Stimulated activated CD8-positive, alpha-beta memory T cell treated with anti-CD3 and anti-CD28 coated beads, Interleukin-2, amount 100 ng/mL, for 1 hour (primary cell): ENCODE measurements around the gene FKBP2.
A peak's percentile ranks its signal among the peaks of the same experiment; 100 is the strongest.

Source experiments
- DNase-seq, 2 donors: peaks; one replicate each; pipeline ENCODE4 v3.0.0-alpha.2; 2020; ENCODE audit warnings: low read depth in 2 of 2

FKBP2 gene

DNA sequence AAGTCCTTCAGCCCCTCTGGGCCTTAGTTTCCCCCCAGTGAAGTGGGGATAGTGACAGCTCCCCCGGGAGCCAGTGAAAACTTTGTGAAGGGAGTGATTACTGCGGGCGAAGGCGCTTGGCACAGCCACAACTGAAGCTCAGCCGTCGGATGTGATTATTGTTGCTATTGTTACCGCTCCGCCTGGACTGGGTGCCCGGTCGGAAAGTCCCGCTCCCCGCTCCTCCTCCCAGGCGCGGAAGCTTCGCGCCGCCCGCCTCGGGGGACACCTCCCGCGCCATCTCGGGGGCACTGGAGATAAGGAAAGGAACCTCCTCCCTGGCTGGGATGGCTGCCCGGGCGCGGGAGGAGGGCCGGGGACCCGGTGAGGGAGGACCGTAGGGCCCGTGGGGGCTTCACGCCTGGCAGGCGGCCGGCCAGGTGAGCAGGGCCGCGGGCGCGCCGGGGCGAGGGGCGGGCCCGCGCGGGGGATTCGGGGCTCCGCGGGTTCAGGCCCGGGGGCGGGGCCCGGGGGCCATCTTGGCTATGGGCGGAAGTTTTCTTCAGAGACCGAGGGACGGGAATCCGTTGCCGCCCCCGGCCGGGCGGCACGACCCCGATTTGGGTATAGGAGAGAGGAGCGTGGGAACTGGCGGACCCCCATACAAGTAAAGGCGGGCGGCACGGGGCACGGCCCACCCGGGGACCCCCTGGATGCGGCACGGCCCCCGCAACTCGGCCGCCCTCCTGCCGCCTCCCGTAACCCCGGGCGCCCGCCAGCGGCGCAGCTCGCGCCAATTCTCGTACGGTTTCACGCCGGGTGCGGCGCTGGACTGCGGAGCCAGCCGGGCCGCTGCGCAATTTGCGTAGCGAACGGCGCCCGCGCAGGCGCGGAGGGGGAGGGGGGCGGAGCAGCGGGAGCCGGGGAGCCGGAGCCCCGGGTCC is 44.3 kb downstream of the FKBP2 start, which contains the start of gene GPR137:
Gene GPR137 (plus strand): TSS at position 887 of the 923 bp plus-strand sequence. CDS start 677 bp downstream, outside the sequence.
- DNase-seq: peak; percentile 85 to 88

DNA sequence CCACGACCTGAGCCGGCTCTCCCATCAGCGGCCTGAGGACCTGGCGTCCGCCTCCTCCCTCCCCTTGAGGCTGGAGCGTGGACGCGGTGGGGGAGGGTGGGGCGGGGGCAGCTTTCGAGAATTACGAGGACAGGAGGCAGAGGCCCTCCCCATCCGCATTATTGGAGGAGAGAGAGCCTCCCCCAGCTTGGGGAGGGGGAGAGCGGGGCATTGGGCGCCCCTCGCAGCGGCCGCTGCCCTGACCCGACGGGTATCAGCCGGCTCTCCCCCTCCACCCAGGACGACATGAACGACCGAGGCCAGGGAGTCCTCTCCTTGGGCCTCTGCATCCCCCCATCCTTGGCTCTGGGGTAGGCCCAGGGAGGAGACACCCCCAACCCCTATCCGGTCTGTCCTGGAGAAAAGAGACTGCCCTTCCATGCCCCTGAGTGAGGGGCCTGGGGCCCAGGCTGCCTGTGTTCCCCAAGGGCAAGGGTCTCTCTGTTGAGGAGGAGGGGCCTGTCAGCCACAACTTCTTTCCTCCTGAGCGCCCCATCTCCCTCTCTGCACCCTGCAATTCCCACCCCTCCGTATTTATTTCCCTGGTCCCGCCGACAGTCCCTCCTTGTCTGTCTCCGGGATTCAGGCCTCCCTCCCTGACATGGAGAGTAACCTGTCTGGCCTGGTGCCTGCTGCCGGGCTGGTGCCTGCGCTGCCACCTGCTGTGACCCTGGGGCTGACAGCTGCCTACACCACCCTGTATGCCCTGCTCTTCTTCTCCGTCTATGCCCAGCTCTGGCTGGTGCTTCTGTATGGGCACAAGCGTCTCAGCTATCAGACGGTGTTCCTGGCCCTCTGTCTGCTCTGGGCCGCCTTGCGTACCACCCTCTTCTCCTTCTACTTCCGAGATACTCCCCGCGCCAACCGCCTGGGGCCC is 45.2 kb downstream of the FKBP2 start:
- no peak for DNase-seq

DNA sequence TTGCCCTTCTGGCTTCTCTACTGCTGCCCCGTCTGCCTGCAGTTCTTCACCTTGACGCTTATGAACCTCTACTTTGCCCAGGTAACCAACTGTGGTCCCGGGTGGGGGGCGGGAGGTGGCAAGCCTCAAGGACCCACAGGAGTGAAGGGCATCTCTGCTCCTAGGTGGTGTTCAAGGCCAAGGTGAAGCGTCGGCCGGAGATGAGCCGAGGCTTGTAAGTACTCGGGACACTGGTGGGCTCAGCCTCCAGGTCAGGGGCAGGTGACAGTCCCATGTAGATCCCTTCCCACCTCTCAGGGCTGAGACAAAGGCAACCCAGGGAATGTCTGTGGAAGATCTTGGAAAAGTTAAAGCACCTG is 45.9 kb downstream of the FKBP2 start:
- DNase-seq: no peak

DNA sequence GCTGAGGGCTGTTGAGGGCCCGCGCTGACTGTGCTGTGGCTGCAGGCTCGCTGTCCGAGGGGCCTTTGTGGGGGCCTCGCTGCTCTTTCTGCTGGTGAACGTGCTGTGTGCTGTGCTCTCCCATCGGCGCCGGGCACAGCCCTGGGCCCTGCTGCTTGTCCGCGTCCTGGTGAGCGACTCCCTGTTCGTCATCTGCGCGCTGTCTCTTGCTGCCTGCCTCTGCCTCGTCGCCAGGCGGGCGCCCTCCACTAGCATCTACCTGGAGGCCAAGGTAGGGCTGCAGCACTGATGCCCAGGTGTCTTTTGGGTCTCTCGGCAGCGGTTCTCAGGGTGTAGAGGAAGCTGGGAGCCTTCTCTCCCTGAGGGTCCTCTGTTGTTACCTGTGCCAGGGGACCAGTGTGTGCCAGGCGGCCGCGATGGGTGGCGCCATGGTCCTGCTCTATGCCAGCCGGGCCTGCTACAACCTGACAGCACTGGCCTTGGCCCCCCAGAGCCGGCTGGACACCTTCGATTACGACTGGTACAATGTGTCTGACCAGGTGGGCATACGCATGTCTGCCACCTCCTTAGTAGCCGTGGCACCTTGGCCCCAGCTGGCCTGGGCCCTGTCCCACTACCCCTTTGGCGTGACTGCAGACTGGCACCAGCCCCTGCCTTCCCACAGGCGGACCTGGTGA is 46.9 kb downstream of the FKBP2 start:
- no peak for DNase-seq

DNA sequence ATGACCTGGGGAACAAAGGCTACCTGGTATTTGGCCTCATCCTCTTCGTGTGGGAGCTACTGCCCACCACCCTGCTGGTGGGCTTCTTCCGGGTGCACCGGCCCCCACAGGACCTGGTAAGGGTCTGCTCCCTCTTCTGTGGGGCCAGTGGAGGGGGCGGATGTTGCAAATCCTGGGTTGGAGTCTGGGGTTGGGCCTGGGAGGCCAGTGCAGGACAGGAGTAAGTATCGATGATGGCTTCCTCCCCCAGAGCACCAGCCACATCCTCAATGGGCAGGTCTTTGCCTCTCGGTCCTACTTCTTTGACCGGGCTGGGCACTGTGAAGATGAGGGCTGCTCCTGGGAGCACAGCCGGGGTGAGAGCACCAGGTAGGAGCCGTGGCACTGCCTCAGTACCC is 47.5 kb downstream of the FKBP2 start:
- no peak for DNase-seq

DNA sequence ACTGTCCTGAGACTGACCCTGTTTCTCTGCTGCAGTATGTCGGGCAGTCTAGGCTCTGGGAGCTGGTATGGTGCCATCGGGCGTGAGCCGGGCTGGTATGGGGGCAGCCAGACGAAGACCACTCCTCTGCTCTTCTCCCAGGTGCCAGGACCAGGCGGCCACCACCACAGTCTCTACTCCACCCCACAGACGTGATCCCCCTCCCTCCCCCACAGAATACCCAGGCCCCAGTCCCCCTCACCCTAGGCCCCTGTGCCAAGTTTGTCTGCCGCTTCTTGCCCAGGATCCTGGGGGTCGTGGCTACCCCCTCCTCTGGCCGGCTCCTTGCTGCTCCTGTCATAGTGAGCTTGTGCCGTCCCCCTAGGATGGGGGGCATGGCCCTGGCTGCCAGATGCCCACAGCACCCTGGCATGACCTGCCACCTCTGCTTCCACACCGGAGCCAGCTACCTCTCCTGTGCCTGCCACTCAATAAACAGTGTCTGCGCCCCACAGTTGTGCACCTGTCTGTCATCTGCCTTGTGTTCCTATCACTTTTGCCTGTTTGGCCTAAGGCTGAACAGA is 48.2 kb downstream of the FKBP2 start:
- DNase-seq: no peak

DNA sequence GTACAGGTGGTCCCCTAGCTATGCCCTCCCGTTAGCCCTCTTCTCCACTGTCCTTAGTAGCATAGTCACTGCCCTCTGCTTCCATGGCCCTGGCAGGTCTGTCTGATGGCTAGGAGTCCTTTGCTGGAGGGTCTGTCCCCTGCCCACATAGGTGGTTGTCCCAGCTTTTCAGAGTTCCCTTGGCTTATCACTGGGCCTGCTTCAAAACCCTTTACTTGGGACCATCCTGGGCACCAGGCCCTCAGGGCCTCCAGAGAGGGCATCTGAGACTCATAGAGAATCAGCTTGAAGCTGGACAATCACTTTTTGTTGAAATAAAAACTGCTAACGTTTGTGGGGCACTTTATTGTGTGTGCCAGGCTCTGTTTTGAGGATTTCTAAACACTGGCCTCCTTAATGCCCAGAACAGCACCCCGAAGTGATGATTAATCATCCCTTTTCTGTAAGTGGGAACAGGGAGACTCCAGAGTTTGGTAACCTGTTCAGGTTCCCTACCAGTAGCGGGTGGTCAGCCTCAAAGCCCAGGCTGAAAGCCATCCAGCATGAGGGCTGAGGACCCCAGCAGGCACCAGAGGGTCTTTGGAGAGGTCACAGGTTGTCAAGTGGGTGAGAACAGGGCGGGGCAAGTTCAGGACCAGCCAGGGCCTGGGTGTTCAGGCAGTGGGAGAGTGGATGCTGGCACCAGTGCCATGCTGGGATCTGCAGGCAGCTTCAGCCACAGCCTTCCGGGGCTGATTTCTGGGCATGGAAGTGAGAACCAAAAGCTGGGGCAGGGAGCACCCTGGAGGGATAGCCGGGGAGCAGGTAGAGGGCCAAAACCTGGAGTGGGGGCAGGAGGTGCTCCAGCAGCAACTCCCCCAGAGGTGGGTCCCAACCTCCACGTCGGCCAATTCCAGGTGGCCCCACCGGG is 49.7 kb downstream of the FKBP2 start:
- DNase-seq: no peak

DNA sequence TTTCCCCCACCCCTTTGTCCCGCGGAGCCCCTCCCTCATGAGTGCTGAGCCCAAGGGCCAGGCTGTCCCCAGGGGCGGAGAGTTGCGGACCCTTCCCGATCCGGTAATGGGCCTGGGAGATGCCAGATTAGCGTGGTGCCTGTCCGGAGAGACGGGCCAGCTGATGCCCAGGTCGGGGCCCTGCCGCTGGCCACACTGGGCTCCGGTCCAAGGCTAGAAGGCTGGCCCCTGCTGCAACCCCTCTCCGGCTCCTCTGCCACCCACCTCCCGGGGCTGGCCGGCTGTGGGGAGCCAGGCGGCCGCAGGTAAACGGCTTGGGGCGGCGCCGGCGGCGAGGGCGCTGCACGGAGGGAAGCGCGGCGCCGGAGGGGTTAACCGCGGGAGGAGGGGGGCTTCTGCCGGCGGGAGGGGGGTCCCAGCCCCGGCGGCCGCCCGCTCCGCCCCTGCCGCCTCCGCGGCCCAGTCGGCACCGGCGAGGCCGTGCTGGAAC is 50.4 kb downstream of the FKBP2 start, which contains the start of gene KCNK4:
Gene KCNK4 (plus strand): TSS at position 41 of the 490 bp plus-strand sequence. CDS start 1,717 bp downstream, outside the sequence.
- no peak for DNase-seq

DNA sequence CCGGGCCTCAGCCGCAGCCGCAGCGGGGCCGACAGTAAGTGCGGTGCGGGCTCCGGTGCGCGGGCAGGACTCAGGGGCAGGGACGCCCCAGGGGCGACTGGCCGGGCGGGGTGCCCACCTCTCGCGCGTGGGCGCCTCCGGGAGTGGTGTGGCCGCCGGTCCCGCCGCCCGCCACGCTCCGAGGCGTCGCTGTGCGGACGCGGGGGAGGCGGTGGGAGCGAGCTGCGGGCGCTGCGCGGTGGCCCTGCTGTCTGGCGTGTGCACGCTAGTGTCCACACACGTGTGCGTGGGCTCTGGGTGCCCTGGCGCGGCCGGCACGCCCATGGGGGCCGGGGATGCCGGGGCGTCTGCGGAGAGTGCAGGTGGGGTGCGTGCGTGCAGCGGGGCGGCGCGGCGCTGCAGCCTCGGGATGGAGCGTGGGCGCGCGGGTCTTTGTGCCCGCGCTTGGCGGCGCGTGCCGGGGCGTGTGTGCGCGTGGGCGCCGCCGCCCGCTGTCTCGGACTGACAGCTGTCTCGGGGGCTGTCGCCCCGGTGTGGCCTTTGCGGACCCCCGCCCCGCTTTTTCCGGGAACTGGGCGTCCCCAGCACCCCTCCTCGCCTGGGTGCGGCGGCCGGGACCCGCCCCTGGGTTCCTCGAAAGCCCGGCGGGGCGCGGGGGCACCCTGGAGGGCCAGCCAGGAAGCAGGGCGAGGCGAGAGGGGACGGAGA is 51.0 kb downstream of the FKBP2 start:
- no peak for DNase-seq

DNA sequence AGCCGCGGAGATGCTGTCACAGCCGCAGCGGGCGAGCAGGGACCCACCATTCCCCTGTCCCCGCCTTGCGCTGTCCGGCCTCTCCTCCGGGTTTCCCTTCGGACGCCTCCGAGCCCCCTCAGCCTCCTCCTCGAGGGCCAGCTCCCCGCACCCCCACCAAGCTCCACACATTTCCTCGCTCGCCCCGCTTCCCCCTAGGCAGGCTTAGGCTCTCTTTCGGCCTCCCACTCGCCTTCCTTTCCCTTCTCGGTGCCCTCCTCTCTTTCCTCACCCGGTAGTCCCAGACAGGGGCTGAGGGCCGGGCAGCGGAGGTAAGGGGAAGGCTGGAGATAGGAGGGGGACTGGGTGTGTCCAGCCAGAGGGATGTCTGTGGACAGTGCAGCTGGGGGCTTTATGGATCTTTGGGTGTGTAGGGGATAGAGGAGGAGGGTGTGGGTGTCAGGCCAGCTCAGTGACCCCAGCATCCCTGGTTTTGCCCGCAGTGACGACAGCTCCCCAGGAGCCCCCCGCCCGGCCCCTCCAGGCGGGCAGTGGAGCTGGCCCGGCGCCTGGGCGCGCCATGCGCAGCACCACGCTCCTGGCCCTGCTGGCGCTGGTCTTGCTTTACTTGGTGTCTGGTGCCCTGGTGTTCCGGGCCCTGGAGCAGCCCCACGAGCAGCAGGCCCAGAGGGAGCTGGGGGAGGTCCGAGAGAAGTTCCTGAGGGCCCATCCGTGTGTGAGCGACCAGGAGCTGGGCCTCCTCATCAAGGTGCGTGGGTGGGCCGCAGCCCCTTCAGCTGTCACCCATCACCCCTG is 51.8 kb downstream of the FKBP2 start:
- DNase-seq: no peak
